OCI-LY1 (cell line): ENCODE measurements around the gene MPRIP.

Experiments used
- H2AFZ ChIP-seq: fragments of 200-600 bp; sonication (generic), shearing (Covaris generic); 2 replicates; pipeline ENCODE4 v1.6.0; 2014; ENCODE audit warnings: antibody characterized with exemption, mild to moderate bottlenecking, low read length
- H3F3A ChIP-seq: fragments of 200-600 bp; sonication (generic), shearing (Covaris generic); 2 replicates; pipeline ENCODE4 v1.6.0; 2014; ENCODE audit warnings: mild to moderate bottlenecking, antibody characterized with exemption, low read length, moderate library complexity; ENCODE audit not compliant: insufficient read depth
- H3K27ac ChIP-seq: fragments of 200-600 bp; sonication (generic); 2 replicates; pipeline ENCODE4 v1.5.1; 2014; ENCODE audit warnings: low read length, mixed run types, mild to moderate bottlenecking, low read depth; ENCODE audit not compliant: poor library complexity, severe bottlenecking
- H3K27me3 ChIP-seq: fragments of 200-600 bp; sonication (generic); 2 replicates; pipeline ENCODE4 v1.6.0; 2014; ENCODE audit warnings: antibody characterized with exemption, mild to moderate bottlenecking, low read length, moderate library complexity; ENCODE audit not compliant: insufficient read depth
- H3K36me3 ChIP-seq: fragments of 200-600 bp; sonication (generic); 2 replicates; pipeline ENCODE4 v1.6.1; 2014; ENCODE audit warnings: mild to moderate bottlenecking, antibody characterized with exemption, low read length, moderate library complexity, mixed read lengths; ENCODE audit not compliant: insufficient read depth
- H3K4me1 ChIP-seq: fragments of 200-600 bp; sonication (generic); 2 replicates; pipeline ENCODE4 v1.5.1; 2014; ENCODE audit warnings: mild to moderate bottlenecking, low read length, moderate library complexity; ENCODE audit not compliant: insufficient read depth, severe bottlenecking
- H3K4me2 ChIP-seq: fragments of 200-600 bp; sonication (generic), shearing (Covaris generic); 2 replicates; pipeline ENCODE4 v1.6.1; 2014; ENCODE audit warnings: low read length
- H3K4me3 ChIP-seq: fragments of 200-600 bp; sonication (generic); 2 replicates; pipeline ENCODE4 v1.5.1; 2014; ENCODE audit warnings: low read length, low read depth, mild to moderate bottlenecking, mixed read lengths; ENCODE audit not compliant: poor library complexity, severe bottlenecking
- H3K79me2 ChIP-seq: fragments of 200-600 bp; shearing (Covaris generic); 2 replicates; pipeline ENCODE4 v1.6.1; 2016; ENCODE audit warnings: mixed run types, low read length, mixed read lengths; ENCODE audit not compliant: insufficient read depth
- H3K9ac ChIP-seq: fragments of 200-600 bp; sonication (generic), shearing (Covaris generic); 2 replicates; pipeline ENCODE4 v1.6.1; 2014; ENCODE audit warnings: mild to moderate bottlenecking, low read length, mixed read lengths
- H3K9me2 ChIP-seq: fragments of 200-600 bp; sonication (generic), shearing (Covaris generic); 2 replicates; pipeline ENCODE4 v1.6.1; 2014; ENCODE audit warnings: low read depth, mild to moderate bottlenecking, low read length, mixed read lengths
- H3K9me3 ChIP-seq: fragments of 200-600 bp; shearing (Covaris generic); 2 replicates; pipeline ENCODE4 v1.6.1; 2014; ENCODE audit warnings: low read length, mixed read lengths
- H4K20me1 ChIP-seq: fragments of 200-600 bp; sonication (generic), shearing (Covaris generic); 2 replicates; pipeline ENCODE4 v1.6.0; 2016; ENCODE audit warnings: mild to moderate bottlenecking, low read length; ENCODE audit not compliant: insufficient read depth
- EZH2 ChIP-seq: fragments of 200-600 bp; sonication (generic), shearing (Covaris generic); IDR thresholded peaks from 2 replicates; pipeline ENCODE4 v1.8.0; 2017; ENCODE audit warnings: borderline replicate concordance, mixed run types, mild to moderate bottlenecking, antibody characterized with exemption, low read length, moderate library complexity, mixed read lengths
- TF ChIP-seq, protein P1 (sequence below): fragments of 200-600 bp; sonication (generic), shearing (Covaris generic); IDR thresholded peaks from 2 replicates; pipeline ENCODE4 v1.5.1; 2017; ENCODE audit warnings: mild to moderate bottlenecking, antibody characterized with exemption, low read length, moderate library complexity, mixed read lengths

The MPRIP gene

DNA sequence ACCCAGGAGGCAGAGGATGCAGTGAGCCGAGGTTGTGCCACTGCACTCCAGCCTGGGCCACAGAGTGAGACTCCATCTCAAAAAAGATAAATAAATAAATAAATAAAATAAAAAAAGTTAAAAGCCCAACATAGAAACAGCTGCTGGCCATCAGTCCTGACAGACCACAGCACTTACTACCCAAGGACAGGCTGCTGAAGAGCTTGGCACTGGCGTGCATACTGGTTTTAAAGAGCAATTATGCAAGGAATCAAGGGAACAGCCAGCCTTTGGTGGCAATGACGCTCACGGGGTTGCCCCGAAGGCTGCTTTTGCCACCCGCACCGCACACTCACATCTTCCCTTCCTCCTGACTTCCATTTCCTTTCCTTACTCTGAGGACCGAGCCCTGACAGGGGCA is 159.7 kb downstream of the MPRIP start:
- TF ChIP-seq EZH2, result no peak
- TF ChIP-seq, protein P1, sequence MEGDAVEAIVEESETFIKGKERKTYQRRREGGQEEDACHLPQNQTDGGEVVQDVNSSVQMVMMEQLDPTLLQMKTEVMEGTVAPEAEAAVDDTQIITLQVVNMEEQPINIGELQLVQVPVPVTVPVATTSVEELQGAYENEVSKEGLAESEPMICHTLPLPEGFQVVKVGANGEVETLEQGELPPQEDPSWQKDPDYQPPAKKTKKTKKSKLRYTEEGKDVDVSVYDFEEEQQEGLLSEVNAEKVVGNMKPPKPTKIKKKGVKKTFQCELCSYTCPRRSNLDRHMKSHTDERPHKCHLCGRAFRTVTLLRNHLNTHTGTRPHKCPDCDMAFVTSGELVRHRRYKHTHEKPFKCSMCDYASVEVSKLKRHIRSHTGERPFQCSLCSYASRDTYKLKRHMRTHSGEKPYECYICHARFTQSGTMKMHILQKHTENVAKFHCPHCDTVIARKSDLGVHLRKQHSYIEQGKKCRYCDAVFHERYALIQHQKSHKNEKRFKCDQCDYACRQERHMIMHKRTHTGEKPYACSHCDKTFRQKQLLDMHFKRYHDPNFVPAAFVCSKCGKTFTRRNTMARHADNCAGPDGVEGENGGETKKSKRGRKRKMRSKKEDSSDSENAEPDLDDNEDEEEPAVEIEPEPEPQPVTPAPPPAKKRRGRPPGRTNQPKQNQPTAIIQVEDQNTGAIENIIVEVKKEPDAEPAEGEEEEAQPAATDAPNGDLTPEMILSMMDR, result no peak
- Histone ChIP-seq H3K27me3 (no peaks in the 10 kb centered on the region), H3K4me2 (no peak overlapping the region), H2AFZ (no peak overlapping the region), H3K4me3 (no peak overlapping the region), H3F3A (0 out of 2 replicates have a peak, but pooled peaks cover under 1% of the 10 kb centered on the region), H3K9me2 (no peaks in the 10 kb centered on the region), H4K20me1 (no peaks in the 10 kb centered on the region), H3K27ac (no peak overlapping the region), H3K9me3 (no peaks in the 10 kb centered on the region), H3K9ac (no peak overlapping the region), H3K36me3 (peaks cover 47% of the 10 kb centered on the region), H3K4me1 (peaks cover 24% of the 10 kb centered on the region), H3K79me2 (peaks cover 21% of the 10 kb centered on the region)

DNA sequence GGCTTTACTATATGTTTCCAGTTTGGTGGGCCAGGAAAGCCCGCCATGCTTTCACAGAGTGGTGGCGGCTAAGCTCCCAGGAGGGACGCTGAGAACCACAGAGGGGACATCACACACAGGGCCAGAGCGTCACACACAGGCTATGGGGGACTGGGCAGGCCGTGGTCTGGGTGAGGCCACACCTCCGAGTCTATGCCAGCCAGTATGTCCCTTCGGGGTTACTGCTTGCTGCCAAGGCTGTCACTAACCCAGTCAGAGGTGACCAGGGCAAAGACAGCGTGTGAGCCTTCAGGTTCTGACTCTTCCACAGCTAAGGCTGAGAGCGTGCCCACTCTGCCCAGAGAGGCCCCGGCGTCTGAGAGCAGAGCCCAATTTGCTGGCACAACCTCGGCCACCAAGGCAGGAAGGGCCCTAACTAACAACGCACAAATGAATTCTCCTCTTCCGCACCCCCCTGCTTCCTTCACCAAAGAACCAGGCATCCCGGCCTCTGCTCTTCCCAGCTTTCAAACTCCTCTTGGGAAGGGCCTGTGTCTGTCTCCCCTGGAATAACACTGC is 161.0 kb downstream of the MPRIP start:
- Histone ChIP-seq H3K4me1 (peaks cover 25% of the 10 kb centered on the region), H3K27ac (no peak overlapping the region), H3K36me3 (peaks cover 47% of the 10 kb centered on the region), H4K20me1 (no peaks in the 10 kb centered on the region), H3F3A (no peaks in the 10 kb centered on the region), H3K4me3 (no peak overlapping the region), H3K9ac (no peak overlapping the region), H2AFZ (no peak overlapping the region), H3K9me3 (no peaks in the 10 kb centered on the region), H3K4me2 (peak overlapping the region; percentile 94; the same call in 1 of the 2 replicates), H3K79me2 (peaks cover 21% of the 10 kb centered on the region), H3K27me3 (no peaks in the 10 kb centered on the region), H3K9me2 (no peaks in the 10 kb centered on the region)
- TF ChIP-seq, protein P1, result no peak
- TF ChIP-seq EZH2, result no peak

DNA sequence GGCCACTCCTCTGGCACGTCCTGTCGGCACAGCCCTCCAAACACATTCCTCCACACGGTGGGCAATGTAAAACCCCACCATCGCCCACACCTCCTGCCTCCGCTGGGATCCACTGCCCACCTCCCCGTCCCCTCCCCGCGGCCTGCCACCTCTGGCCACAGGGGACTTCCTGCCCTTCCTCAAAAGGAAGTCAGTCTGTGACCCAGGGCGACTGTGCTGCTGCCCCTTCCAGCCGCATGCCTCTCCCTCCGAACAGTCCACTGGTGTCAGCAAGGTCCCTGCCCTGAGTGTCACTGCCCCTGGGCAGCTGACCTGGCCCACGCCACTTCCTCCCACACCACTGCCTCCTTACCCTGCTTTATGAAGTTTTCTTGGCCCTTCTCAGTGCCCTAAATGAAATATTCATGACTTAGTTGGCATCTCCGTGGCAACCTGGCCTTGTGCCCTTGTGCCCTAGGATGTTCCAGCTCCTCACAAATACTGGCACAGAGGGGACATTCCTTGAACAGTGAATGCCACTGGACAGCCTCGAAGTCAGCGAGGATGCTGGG is 161.9 kb downstream of the MPRIP start:
- Histone ChIP-seq H3K27ac (peak overlapping the region; percentile 16), H3K9ac (peak overlapping the region; percentile 98; the same call in 1 of the 2 replicates), H2AFZ (no peak overlapping the region), H3K27me3 (no peaks in the 10 kb centered on the region), H3K4me1 (peaks cover 25% of the 10 kb centered on the region), H3K9me2 (no peaks in the 10 kb centered on the region), H3K79me2 (peaks cover 21% of the 10 kb centered on the region), H3K4me3 (peak overlapping the region; percentile 92), H3K9me3 (no peaks in the 10 kb centered on the region), H4K20me1 (no peaks in the 10 kb centered on the region), H3K36me3 (peaks cover 47% of the 10 kb centered on the region), H3K4me2 (peak overlapping the region; percentile 94), H3F3A (no peaks in the 10 kb centered on the region)
- TF ChIP-seq EZH2, result no peak
- TF ChIP-seq, protein P1, result no peak
